SK-N-SH (cell line): ENCODE data around the gene TRMT112. TPM values are rescaled to one million over a fixed set of nuclear protein-coding genes. Genes with fewer than 3 reads are reported as not detected.

Source experiments
- CTCF ChIA-PET: fragments of 300-600, 350-600 bp; formaldehyde crosslinking; extraction: SDS; loops from one replicate; lab custom pipeline; 2021; lab: Yijun Ruan, JAX
- POLR2A ChIA-PET: fragments of 350-600 bp; sonication (Branson Sonifier 250); formaldehyde crosslinking; extraction: SDS; loops from one replicate; lab custom pipeline; 2020; ENCODE audit warnings: antibody characterized with exemption, inconsistent platforms; lab: Yijun Ruan, JAX
- DNase-seq: peaks from one replicate; pipeline ENCODE4 v3.0.0; 2012
- H2AFZ ChIP-seq: fragments of 200-600 bp; sonication (generic); 2 replicates; pipeline ENCODE4 v1.8.1; 2016; ENCODE audit warnings: antibody characterized with exemption, mild to moderate bottlenecking, low read depth
- H3F3A ChIP-seq: fragments of 200-600 bp; sonication (generic); replicated peaks from 2 replicates; pipeline ENCODE3; 2016; ENCODE audit warnings: antibody characterized with exemption, mild to moderate bottlenecking; ENCODE audit not compliant: insufficient read depth
- H3K27ac ChIP-seq, 2 experiments: fragments of 200-500 bp in 1 of 2; fragments of 200-600 bp in 1 of 2; sonication (Bioruptor generic) in 1 of 2; sonication (generic), shearing (Covaris generic) in 1 of 2; 2 replicates each; pipeline versions ENCODE4 v1.5.1 to v1.6.1; 2014 to 2016; ENCODE audit warnings: low read depth in 2 of 2, inconsistent platforms in 1 of 2, low read length in 1 of 2, mild to moderate bottlenecking in 1 of 2, mixed read lengths in 1 of 2
- H3K27me3 ChIP-seq: fragments of 200-600 bp; sonication (generic), shearing (Covaris generic); 2 replicates; pipeline ENCODE4 v1.6.1; 2016; ENCODE audit warnings: mixed run types; ENCODE audit not compliant: insufficient read depth
- H3K36me3 ChIP-seq, 2 experiments: fragments of 200-500 bp in 1 of 2; fragments of 200-600 bp in 1 of 2; sonication (Bioruptor generic) in 1 of 2; sonication (generic) in 1 of 2; replicated peaks in 1 of 2; 2 replicates each; pipeline versions ENCODE3 to v1.5.1; 2014 to 2016; ENCODE audit warnings: low read length in 1 of 2, mild to moderate bottlenecking in 1 of 2; ENCODE audit not compliant: insufficient read depth in 2 of 2, control insufficient read depth in 1 of 2
- H3K4me1 ChIP-seq, 2 experiments: fragments of 200-500 bp in 1 of 2; fragments of 200-600 bp in 1 of 2; sonication (Bioruptor generic) in 1 of 2; sonication (generic), shearing (Covaris generic) in 1 of 2; 2 replicates each; pipeline versions ENCODE4 v1.5.1 to v1.6.1; 2014 to 2016; ENCODE audit warnings: low read depth in 1 of 2, low read length in 1 of 2, mixed run types in 1 of 2; ENCODE audit not compliant: insufficient read depth in 2 of 2, control insufficient read depth in 1 of 2
- H3K4me2 ChIP-seq: fragments of 200-600 bp; sonication (generic), shearing (Covaris generic); 2 replicates; pipeline ENCODE4 v1.6.1; 2017; ENCODE audit warnings: mixed run types
- H3K4me3 ChIP-seq, 2 experiments: fragments of 200-500 bp in 1 of 2; fragments of 200-600 bp in 1 of 2; sonication (Bioruptor generic) in 1 of 2; sonication (generic), shearing (Covaris generic) in 1 of 2; 2 replicates each; pipeline versions ENCODE4 v1.5.1 to v1.8.1; 2014 to 2016; ENCODE audit warnings: low read depth in 2 of 2, inconsistent platforms in 1 of 2, low read length in 1 of 2, mild to moderate bottlenecking in 1 of 2, mixed read lengths in 1 of 2, moderate library complexity in 1 of 2
- H3K79me2 ChIP-seq: fragments of 200-600 bp; sonication (generic); 2 replicates; pipeline ENCODE4 v1.8.1; 2017; ENCODE audit warnings: mild to moderate bottlenecking; ENCODE audit not compliant: insufficient read depth
- H3K9ac ChIP-seq: fragments of 200-600 bp; sonication (generic); 2 replicates; pipeline ENCODE4 v1.6.1; 2017; ENCODE audit warnings: mixed run types
- H3K9me2 ChIP-seq: fragments of 200-600 bp; sonication (generic); 2 replicates; pipeline ENCODE4 v1.6.1; 2017; ENCODE audit warnings: mixed run types
- H3K9me3 ChIP-seq: fragments of 200-600 bp; sonication (generic); 2 replicates; pipeline ENCODE4 v1.6.1; 2017; ENCODE audit warnings: mixed run types, mild to moderate bottlenecking, moderate library complexity
- H4K20me1 ChIP-seq: fragments of 200-600 bp; sonication (generic); 2 replicates; pipeline ENCODE4 v1.6.1; 2017; ENCODE audit warnings: mild to moderate bottlenecking, mixed run types; ENCODE audit not compliant: insufficient read depth
- CHD2 ChIP-seq: fragments of 150-350 bp; IDR thresholded peaks from 2 replicates; pipeline ENCODE4 v1.6.1; 2018; ENCODE audit warnings: low read length; ENCODE audit not compliant: partially characterized antibody
- ELF1 ChIP-seq: IDR thresholded peaks from 2 replicates; pipeline ENCODE4 v1.4.0; 2012
- EP300 ChIP-seq, 2 experiments: IDR thresholded peaks; 2 replicates each; pipeline versions ENCODE4 v1.4.0 to v1.6.1; 2012; ENCODE audit warnings: borderline replicate concordance in 1 of 2, low read depth in 1 of 2, low read length in 1 of 2
- FOSL2 ChIP-seq: IDR thresholded peaks from 2 replicates; pipeline ENCODE4 v1.4.0; 2012; ENCODE audit warnings: low read depth, mild to moderate bottlenecking, moderate library complexity, borderline replicate concordance
- GABPA ChIP-seq: IDR thresholded peaks from 2 replicates; pipeline ENCODE4 v1.4.0; 2012; ENCODE audit warnings: low read depth, mild to moderate bottlenecking
- IRF3 ChIP-seq: fragments of 150-350 bp; IDR thresholded peaks from 2 replicates; pipeline ENCODE4 v1.6.1; 2016; ENCODE audit warnings: mild to moderate bottlenecking, low read depth, low read length
- MXI1 ChIP-seq: IDR thresholded peaks from 2 replicates; pipeline ENCODE4 v1.6.1; 2012; ENCODE audit warnings: mild to moderate bottlenecking, low read depth, low read length, improper control_type of control experiment
- NFIC ChIP-seq: IDR thresholded peaks from 2 replicates; pipeline ENCODE4 v1.4.0; 2012; ENCODE audit warnings: borderline replicate concordance
- NRF1 ChIP-seq: IDR thresholded peaks from 2 replicates; pipeline ENCODE4 v1.6.1; 2012; ENCODE audit warnings: low read depth, mild to moderate bottlenecking, low read length
- PBX3 ChIP-seq: IDR thresholded peaks from 2 replicates; pipeline ENCODE4; 2012
- RAD21 ChIP-seq: IDR thresholded peaks from 2 replicates; pipeline ENCODE4 v1.6.1; 2012; ENCODE audit warnings: mild to moderate bottlenecking, low read length
- RXRA ChIP-seq: IDR thresholded peaks from 2 replicates; pipeline ENCODE4 v1.4.0; 2012; ENCODE audit warnings: low read depth, mild to moderate bottlenecking, borderline replicate concordance
- SMC3 ChIP-seq: IDR thresholded peaks from 2 replicates; pipeline ENCODE4 v1.6.1; 2012; ENCODE audit warnings: low read depth, low read length, improper control_type of control experiment
- TAF1 ChIP-seq: IDR thresholded peaks from 2 replicates; pipeline ENCODE4 v1.6.1; 2012; ENCODE audit warnings: low read depth, mild to moderate bottlenecking, low read length, moderate library complexity, borderline replicate concordance
- TEAD4 ChIP-seq: IDR thresholded peaks from 2 replicates; pipeline ENCODE4 v1.4.0; 2012; ENCODE audit warnings: mild to moderate bottlenecking, borderline replicate concordance; ENCODE audit not compliant: insufficient read depth
- YY1 ChIP-seq: IDR thresholded peaks from 2 replicates; pipeline ENCODE4 v1.4.0; 2012; ENCODE audit warnings: low read depth, mild to moderate bottlenecking
- WGBS: methylation state at CpG from one replicate; pipeline ENCODE4 v1.1.6; 2017; ENCODE audit warnings: low lambda C conversion rate; 5-methylcytosine and 5-hydroxymethylcytosine counted together
- polyA plus RNA-seq, 3 experiments: library from polyadenylated mRNA; depleted of rRNA; stranded (reverse); fragments of >200 nt; gene quantifications; 2 replicates each; pipeline ENCODE4 v1.2.3, GENCODE V29; 2012
- TF ChIP-seq, protein P1 (sequence below): IDR thresholded peaks from 2 replicates; pipeline ENCODE4 v1.6.1; 2012; ENCODE audit warnings: mild to moderate bottlenecking, low read depth, low read length, moderate library complexity
- TF ChIP-seq, protein P2 (sequence below): fragments of 200-600 bp; sonication (generic); IDR thresholded peaks from 2 replicates; pipeline ENCODE4 v1.6.1; 2017; ENCODE audit warnings: antibody characterized with exemption, mild to moderate bottlenecking, moderate library complexity

TRMT112 gene
- polyA plus RNA-seq, 1 of the 3 experiments (the other 2 are of a cell fraction): 699 TPM

- TF ChIP-seq, protein P1, sequence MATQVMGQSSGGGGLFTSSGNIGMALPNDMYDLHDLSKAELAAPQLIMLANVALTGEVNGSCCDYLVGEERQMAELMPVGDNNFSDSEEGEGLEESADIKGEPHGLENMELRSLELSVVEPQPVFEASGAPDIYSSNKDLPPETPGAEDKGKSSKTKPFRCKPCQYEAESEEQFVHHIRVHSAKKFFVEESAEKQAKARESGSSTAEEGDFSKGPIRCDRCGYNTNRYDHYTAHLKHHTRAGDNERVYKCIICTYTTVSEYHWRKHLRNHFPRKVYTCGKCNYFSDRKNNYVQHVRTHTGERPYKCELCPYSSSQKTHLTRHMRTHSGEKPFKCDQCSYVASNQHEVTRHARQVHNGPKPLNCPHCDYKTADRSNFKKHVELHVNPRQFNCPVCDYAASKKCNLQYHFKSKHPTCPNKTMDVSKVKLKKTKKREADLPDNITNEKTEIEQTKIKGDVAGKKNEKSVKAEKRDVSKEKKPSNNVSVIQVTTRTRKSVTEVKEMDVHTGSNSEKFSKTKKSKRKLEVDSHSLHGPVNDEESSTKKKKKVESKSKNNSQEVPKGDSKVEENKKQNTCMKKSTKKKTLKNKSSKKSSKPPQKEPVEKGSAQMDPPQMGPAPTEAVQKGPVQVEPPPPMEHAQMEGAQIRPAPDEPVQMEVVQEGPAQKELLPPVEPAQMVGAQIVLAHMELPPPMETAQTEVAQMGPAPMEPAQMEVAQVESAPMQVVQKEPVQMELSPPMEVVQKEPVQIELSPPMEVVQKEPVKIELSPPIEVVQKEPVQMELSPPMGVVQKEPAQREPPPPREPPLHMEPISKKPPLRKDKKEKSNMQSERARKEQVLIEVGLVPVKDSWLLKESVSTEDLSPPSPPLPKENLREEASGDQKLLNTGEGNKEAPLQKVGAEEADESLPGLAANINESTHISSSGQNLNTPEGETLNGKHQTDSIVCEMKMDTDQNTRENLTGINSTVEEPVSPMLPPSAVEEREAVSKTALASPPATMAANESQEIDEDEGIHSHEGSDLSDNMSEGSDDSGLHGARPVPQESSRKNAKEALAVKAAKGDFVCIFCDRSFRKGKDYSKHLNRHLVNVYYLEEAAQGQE: no peak
Observed at GRCh38 chr11:64356498-64357411, 39.4 kb upstream of the TRMT112 start (continued).

DNA sequence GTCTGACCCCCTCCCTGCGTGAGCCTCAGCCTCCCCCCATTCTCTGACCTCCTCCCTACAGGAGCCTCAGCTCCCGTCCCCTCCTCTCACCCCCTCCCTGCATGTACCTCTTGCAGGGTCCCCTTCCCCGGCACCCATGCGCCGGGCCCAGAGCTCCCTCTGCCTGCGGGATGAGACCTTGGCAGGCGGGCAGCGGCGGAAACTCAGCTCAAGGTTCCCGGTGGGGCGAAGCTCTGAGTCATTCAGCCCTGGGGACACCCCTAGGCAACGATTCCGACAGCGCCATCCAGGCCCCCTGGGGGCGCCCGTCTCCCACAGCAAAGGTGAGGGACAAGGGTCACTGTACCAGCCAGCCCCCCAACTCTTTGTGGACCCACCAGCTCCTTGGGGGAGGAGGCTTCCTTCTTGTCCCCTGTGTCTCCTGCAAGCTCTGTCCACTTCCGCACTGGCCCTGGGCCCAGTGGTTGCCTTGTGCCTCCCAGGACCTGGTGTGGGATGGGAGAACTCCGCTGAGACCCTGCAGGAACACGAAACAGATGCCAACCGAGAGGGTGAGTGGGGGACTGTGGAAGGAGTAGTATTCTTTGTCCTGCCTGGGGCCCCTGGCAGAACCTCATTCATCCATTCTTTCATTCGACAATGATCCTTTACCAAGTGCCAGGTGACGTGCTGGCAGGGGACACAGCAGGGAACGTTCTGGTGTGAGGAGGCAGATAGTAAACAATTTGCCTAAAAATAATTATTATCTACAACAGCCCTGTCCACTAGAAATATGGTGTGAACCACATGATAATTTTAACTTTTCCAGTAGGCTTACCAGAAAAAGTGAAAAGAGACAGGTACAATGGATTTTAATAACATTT lies 38.0 kb upstream of the TRMT112 start:
- Histone ChIP-seq H3K27ac (peak overlapping the region; percentile 34 to 36; a peak in 3 of 4 replicates), H3K9ac (peak overlapping the region; percentile 53; the same call in 1 of the 2 replicates), H3K36me3 (peaks cover 0 to 1% of the 10 kb centered on the region in 2 experiments), H4K20me1 (0 out of 2 replicates have a peak, but pooled peaks cover 4% of the 10 kb centered on the region), H3K79me2 (peaks cover 13% of the 10 kb centered on the region), H3K4me1 (peaks cover 20 to 28% of the 10 kb centered on the region in 2 experiments; a peak in 3 of 4 replicates), H3K4me3 (peak overlapping the region; percentile 18 to 40; a peak in 2 of 4 replicates), H3K9me3 (no peaks in the 10 kb centered on the region), H3K4me2 (peak overlapping the region; percentile 73; the same call in 1 of the 2 replicates), H3K9me2 (no peaks in the 10 kb centered on the region), H2AFZ (0 out of 2 replicates have a peak overlapping the region, but pooled peaks have one; percentile 32), H3K27me3 (no peaks in the 10 kb centered on the region), H3F3A (peaks cover 12% of the 10 kb centered on the region)
- POLR2A ChIA-PET: interaction anchor here (0.8 to 2.2 kb wide), 3 partner anchors 18 to 38 kb away, joined by 3 to 9 read pairs (median 6); partner anchors contain the start of genes PRDX5 and TRMT112
- WGBS: 46% methylated on average over 13 of the region's 23 CpGs
- CTCF ChIA-PET: interaction anchor here (0.6 to 5.5 kb wide), 26 partner anchors 12 to 298 kb away, joined by 3 to 42 read pairs (median 4); partner anchors contain the start of genes ESRRA, PRDX5 and TRMT112
- TF ChIP-seq PBX3: no peak
- no peak for TF ChIP-seq CHD2
- no peak for TF ChIP-seq GABPA
- TF ChIP-seq SMC3: peak; percentile 51
- no peak for TF ChIP-seq RXRA
- peak; percentile 52; the same call in 1 of the 2 replicates for TF ChIP-seq ELF1
- no peak for TF ChIP-seq TEAD4
- no peak for TF ChIP-seq NRF1
- TF ChIP-seq, protein P2, sequence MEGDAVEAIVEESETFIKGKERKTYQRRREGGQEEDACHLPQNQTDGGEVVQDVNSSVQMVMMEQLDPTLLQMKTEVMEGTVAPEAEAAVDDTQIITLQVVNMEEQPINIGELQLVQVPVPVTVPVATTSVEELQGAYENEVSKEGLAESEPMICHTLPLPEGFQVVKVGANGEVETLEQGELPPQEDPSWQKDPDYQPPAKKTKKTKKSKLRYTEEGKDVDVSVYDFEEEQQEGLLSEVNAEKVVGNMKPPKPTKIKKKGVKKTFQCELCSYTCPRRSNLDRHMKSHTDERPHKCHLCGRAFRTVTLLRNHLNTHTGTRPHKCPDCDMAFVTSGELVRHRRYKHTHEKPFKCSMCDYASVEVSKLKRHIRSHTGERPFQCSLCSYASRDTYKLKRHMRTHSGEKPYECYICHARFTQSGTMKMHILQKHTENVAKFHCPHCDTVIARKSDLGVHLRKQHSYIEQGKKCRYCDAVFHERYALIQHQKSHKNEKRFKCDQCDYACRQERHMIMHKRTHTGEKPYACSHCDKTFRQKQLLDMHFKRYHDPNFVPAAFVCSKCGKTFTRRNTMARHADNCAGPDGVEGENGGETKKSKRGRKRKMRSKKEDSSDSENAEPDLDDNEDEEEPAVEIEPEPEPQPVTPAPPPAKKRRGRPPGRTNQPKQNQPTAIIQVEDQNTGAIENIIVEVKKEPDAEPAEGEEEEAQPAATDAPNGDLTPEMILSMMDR: peak; percentile 74
- peak; percentile 64; the same call in 1 of the 2 replicates for TF ChIP-seq FOSL2
- TF ChIP-seq RAD21: peak; percentile 65
- no peak; the same call in 1 of the 2 replicates for TF ChIP-seq NFIC
- no peak for TF ChIP-seq YY1
- TF ChIP-seq MXI1: no peak
- TF ChIP-seq TAF1: no peak
- TF ChIP-seq EP300 (IDR thresholded peaks at IDR 0.05; ENCODE audit: borderline replicate concordance in 1 of 2, low read depth in 1 of 2, low read length in 1 of 2): no peak
- TF ChIP-seq IRF3: no peak
- DNase-seq: peak; percentile 89
